HG03039 (cell line): ENCODE results near the gene SNX15.
A peak's percentile ranks its signal among the peaks of the same experiment; 100 is the strongest.
"Not testable (repeated sequence)": the region's sequence is repeated elsewhere in the genome, so short reads cannot be mapped to it uniquely, and the experiment has no call there.

ENCODE experiments used
- ATAC-seq: cut with Tn5 transposase; IDR thresholded peaks from one replicate; pipeline ENCODE4 v1.9.1; 2021; ENCODE audit warnings: mild to moderate bottlenecking, moderate library complexity; ENCODE audit not compliant: unreplicated experiment

SNX15 gene

GRCh38 chr11:65014726-65015227 lies 12.5 kb upstream of the SNX15 start:
- ATAC-seq, result no peak

DNA sequence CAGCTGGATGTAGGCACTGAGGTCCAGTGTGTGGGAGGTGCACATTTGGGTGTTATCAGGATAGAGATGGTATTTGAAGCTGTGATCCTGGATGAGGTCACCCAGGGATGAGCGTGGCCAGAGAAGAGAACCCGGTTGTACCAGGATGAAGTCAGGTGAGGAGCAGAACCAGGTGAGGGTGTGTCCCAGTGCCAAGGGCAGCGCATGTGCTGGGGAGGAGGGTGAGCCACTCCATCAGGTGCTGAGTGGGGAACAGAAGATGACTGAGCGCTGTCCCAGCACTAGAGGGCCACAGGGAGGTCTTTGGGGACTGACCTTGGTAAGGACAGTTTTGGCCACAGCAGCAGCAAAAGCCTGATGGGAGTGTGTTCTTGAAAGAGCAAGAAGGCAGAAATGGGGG lies 10.5 kb upstream of the SNX15 start:
- ATAC-seq, result no peak

DNA sequence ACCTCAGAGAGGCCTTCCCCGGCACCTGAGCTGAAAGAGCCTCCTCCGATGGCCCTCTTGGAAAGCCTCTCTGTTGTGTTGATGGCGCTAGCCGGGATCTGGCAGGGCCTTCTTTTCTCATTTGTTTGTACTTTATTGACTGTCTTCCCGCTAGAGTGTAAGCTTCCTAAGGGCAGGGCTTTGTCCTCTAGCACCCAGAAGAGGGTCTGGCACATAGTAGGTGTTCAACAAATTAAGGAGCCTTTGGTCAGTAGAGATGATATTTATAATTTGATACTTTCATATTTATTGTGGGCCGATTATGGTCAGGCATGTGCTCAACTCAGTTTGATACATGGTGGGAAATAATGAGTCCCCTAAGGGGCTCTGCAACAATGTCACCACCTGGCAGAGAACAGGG lies 9.3 kb upstream of the SNX15 start:
- ATAC-seq, result no peak

GRCh38 chr11:65019824-65020223 lies 7.4 kb upstream of the SNX15 start:
- no peak for ATAC-seq

DNA sequence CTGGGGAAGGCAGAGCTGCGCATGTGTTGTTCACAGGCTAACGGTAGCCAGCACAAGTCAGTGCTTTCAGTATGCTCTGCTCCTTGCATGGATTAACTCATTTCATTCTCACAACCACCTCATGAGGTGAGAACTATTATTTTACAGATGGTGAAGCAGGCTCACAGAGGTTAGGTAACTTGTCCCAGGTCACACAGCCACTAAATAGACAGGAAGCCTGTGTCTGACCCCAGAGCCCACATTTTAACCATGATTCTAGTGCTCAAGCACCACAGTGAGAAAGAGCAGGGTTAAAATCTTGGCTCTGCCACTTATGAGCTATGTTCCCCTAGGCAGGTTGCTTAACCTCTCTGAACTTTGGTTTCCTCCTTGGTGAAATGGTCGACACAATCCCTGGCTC lies 6.2 kb upstream of the SNX15 start:
- no peak for ATAC-seq

DNA sequence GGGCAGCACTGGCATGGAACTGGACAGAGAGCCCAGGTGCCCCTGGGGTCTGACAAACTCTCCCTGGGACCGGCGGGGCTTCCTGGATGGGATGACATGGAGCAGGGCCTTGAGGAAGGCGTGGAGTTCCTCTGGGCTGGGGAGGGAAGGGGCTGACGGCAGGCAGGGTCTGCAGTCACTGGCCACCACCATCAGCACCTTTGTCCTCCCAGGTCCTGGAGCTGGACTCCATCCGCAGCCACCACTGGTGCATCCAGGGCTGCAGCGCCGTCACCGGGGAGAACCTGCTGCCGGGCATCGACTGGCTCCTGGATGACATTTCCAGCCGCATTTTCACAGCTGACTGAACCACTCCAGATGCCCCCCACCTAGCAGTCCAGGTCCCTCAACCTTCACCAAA lies 5.7 kb upstream of the SNX15 start:
- ATAC-seq, result no peak

DNA sequence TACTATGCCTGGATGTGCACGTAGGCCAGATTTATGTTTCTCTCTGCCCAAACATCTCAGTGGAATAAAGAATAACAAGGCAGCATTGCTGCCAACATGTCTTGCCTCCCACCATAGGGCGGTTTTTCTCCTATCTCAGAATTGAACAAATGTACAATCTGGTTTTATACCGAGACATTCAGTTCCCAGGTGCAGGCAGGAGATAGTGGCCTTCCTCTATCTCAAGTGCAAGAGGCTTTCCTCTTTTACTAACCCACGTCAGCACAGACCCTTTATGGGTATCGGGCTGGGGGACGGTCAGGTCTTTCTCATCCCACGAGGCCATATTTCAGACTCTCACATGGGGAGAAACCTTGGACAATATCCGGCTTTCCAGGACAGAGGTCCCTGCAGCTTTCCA lies 3.7 kb upstream of the SNX15 start:
- ATAC-seq, result not testable (repeated sequence)

GRCh38 chr11:65026810-65027209 lies 429 bp upstream of the SNX15 start:
- no peak for ATAC-seq

GRCh38 chr11:65032216-65032615 lies 5.0 kb downstream of the SNX15 start:
- ATAC-seq, result no peak

DNA sequence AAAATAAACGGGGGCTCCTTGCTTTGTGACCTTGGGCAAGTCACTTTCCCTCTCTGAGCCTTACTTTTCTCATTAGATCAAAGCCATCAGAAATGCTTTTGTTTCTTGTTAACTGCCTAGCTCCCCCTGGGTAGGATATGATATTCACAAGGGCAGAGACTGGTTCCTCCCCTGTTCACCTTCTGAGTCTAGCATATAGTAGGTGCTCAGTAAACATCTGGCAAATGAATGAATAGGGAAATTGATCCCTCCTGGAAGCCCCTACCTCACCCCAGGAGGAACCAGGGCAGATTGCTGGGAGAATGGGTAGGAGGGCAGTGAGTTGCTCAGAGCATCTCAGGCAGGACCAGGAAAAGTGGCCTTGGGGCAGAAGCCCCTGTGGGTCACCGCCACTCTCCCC lies 7.2 kb downstream of the SNX15 start:
- no peak for ATAC-seq

- ATAC-seq, result no peak
These were observed 8.3 kb downstream of the SNX15 start for GRCh38 chr11:65035579-65035978.

- no peak for ATAC-seq
These were observed 9.7 kb downstream of the SNX15 start for GRCh38 chr11:65036931-65037330.

DNA sequence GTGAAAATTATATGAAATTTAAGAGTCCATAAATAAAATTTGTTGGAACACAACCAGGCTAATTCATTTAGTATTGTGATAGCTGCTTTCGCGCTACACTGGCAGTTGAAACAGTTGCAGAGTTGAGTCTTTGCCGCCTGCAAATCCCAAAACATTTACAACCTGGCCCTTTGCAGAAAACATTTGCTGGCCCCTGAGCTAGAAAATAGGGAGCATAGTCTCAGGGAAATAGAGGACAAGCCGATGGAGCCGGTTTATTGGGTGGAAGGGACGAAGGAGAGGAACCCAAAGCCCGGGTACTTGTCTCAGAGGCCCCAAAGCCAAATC lies 13.2 kb downstream of the SNX15 start:
- no peak for ATAC-seq

- peak; percentile 77 for ATAC-seq
These were observed 13.8 kb downstream of the SNX15 start, which contains the start of gene SAC3D1 for GRCh38 chr11:65040847-65041622. Gene SAC3D1 (plus strand): TSS chr11:65041210. CDS start chr11:65041293, 83 bp downstream.

GRCh38 chr11:65042891-65043290 lies 15.7 kb downstream of the SNX15 start:
- ATAC-seq, result no peak

DNA sequence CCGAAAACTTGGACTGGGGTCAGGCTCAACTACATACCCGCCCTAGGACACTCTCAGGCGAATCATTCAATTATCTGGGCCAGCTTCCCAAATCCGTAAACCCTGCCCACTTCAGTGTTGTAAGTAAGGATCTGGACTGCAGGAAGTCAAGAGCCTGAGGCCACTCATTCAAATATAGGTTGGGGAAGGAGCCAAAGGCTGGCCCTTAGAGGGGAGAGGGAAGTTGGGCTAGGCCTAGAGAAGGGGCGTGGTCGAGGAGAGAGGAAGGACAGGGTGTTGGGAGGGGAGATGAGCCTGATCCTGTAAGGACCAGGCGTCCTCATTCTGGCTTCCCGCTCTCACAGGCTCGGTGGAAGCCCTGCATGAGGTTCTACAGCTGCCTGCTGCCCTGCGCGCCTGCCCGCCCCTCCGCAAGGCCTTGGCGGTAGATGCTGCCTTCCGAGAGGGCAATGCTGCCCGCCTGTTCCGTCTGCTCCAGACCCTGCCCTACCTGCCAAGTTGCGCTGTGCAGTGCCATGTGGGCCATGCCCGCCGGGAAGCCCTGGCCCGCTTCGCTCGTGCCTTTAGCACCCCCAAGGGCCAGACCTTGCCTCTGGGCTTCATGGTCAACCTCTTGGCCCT lies 16.8 kb downstream of the SNX15 start:
- no peak for ATAC-seq

DNA sequence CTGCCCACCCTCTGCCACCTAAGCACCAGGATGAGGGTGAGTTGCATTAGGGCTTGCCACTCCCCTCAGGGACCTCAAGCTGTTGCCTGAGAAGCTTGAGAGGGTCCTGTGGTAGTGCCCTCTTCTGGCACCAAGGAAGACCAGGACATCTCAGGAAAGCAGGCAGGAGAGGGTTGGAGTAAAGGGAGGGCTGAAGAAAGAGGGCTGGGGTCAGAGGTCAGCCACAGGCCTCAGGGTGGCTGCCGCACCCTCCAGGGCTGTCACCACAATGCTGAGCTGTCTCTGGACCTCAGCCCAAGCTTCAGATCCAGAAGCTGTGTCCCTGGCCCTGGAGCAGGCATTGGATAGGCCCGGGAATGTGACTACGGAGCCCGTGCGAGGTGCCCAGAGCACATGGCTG lies 17.8 kb downstream of the SNX15 start:
- ATAC-seq, result no peak

GRCh38 chr11:65045728-65046127 lies 18.5 kb downstream of the SNX15 start:
- ATAC-seq, result no peak

DNA sequence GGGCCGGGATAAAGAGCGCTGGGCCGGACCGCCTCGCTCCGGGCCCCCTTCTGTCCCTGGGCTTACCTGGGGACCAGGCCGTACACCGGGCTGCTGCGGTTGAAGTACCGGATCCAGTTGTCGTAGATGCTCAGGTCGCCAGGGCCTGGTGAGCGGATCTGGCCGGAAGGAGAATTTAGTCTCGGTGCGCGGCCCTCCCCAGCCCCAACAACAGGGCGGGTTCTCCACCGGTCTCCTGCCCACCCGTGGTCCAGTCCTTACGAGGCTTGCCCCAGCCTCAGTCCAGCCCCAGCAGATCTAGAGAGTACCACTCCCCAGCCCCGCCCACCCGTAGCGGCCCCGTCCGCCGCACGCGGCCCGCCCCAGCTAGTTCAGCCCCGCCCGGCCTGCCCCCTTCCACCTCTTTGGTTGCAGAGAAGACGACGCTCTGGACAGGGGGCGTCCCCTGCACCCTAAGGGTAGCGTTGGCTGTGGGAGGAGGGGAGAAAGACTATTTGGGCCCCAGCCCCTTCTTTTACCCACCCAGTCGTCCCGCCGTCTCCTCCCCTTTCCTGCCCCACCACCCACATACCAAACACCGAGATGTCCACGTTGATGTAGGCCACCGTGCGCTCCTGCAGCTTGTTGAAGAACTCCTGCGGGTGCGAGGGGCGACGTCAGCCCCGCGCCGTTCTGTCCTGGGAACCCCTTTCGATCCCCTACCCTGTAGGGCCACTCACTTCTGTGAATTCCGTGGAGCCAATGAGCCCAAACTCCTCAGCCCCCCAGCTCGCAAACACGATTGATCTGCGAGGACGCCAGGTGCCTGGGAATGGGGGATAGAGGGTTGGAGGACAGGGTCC lies 20.6 kb downstream of the SNX15 start:
- no peak for ATAC-seq

DNA sequence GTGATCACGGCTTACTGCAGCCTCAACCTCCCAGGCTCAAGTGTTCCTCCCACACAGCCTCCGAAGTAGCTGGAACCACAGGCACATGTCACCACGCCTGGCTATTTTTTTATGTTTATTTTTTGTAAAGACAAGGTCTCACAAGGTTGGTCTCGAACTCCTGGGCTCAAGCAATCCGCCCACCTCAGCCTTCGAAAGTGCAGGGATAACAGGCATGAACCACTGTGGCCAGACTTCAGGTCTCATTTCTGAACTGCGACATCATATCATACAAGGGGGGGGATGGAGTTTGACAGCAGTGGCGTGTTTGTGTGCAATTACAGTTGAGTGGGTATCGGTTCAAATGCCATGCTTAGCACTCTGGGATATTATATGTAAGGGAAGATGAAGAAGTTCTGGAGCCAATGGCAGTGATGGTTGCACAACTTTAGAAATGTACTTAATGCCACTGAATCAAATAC lies 24.2 kb downstream of the SNX15 start:
- no peak for ATAC-seq

- ATAC-seq, result no peak
These were observed 26.7 kb downstream of the SNX15 start for GRCh38 chr11:65053827-65054508.
